HCT116 (cell line): Measurements from ENCODE around the gene ADCY10.

ENCODE experiments used
- CEBPB ChIP-seq: IDR thresholded peaks from 2 replicates; pipeline ENCODE4 v1.6.1; 2012; ENCODE audit warnings: low read depth
- ELF1 ChIP-seq: IDR thresholded peaks from 2 replicates; pipeline ENCODE4 v1.6.1; 2012; ENCODE audit warnings: low read depth, borderline replicate concordance
- POLR2A ChIP-seq: IDR thresholded peaks from 2 replicates; pipeline ENCODE4 v1.7.0; 2011; ENCODE audit warnings: borderline replicate concordance; ENCODE audit not compliant: insufficient read depth, insufficient read length; ENCODE audit errors: extremely low read depth
- POLR2AphosphoS5 ChIP-seq: IDR thresholded peaks from 2 replicates; pipeline ENCODE4 v1.6.1; 2011; ENCODE audit warnings: mild to moderate bottlenecking, low read depth, low read length, moderate library complexity
- RAD21 ChIP-seq: IDR thresholded peaks from 2 replicates; pipeline ENCODE4 v1.6.1; 2012; ENCODE audit warnings: low read depth, mild to moderate bottlenecking
- SP1 ChIP-seq: IDR thresholded peaks from 2 replicates; pipeline ENCODE4 v1.6.1; 2012; ENCODE audit warnings: low read depth
- YY1 ChIP-seq: IDR thresholded peaks from 2 replicates; pipeline ENCODE4 v1.6.1; 2011; ENCODE audit warnings: low read length, low read depth, moderate library complexity, mild to moderate bottlenecking; ENCODE audit not compliant: insufficient replicate concordance; ENCODE audit errors: extremely low read depth
- ZNF274 ChIP-seq: fragments of 200-500 bp; sonication (Bioruptor generic); IDR thresholded peaks from 2 replicates; pipeline ENCODE4 v1.6.1; 2014; ENCODE audit warnings: mild to moderate bottlenecking, low read depth, low read length, inconsistent platforms
- TF ChIP-seq, protein P1 (sequence below), 3 experiments: fragments of 200-600 bp in 1 of 3; sonication (generic) in 1 of 3; IDR thresholded peaks in 2 of 3; conservative IDR thresholded peaks in 1 of 3; 2 replicates each; pipeline ENCODE4 v1.5.1; 2012 to 2017; ENCODE audit warnings: low read depth in 2 of 3, low read length in 2 of 3, antibody characterized with exemption in 1 of 3, borderline replicate concordance in 1 of 3, control low read depth in 1 of 3, mild to moderate bottlenecking in 1 of 3, mixed read lengths in 1 of 3, mixed run types in 1 of 3, moderate library complexity in 1 of 3; ENCODE audit not compliant: insufficient read depth in 1 of 3
- TF ChIP-seq, protein P2 (sequence below): IDR thresholded peaks from 2 replicates; pipeline ENCODE4 v1.6.1; 2012

DNA sequence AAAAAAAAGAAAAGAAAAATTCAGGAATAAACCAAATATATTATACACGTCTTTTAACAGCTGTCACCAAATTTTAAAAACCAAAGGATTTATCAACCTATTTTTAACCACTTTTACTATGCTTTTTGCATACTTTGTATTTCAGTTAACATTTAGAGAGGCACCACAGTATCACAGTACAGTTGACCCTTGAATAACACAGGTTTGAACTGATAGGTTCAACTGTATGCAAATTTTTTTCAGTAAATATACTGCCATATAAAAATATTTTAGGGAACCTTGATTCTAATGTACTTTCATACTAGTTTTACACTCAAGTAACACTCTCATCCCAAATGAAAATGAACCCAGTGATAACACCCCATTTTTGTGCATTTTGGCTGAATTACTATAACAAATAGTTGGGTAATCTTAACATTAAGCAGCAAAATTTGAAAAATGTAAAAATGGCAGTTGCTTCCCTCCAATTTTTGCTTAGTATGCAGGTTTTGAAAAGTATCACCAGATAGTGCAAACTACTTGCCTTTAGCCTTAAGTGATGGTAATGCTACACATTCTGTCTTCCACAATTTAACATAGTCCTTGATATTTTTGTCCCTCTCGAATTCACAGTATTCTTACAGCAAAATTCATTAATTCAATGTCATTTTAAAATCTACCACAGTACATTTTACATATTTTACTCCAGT is 10.8 kb upstream of the ADCY10 start:
- TF ChIP-seq, protein P1, sequence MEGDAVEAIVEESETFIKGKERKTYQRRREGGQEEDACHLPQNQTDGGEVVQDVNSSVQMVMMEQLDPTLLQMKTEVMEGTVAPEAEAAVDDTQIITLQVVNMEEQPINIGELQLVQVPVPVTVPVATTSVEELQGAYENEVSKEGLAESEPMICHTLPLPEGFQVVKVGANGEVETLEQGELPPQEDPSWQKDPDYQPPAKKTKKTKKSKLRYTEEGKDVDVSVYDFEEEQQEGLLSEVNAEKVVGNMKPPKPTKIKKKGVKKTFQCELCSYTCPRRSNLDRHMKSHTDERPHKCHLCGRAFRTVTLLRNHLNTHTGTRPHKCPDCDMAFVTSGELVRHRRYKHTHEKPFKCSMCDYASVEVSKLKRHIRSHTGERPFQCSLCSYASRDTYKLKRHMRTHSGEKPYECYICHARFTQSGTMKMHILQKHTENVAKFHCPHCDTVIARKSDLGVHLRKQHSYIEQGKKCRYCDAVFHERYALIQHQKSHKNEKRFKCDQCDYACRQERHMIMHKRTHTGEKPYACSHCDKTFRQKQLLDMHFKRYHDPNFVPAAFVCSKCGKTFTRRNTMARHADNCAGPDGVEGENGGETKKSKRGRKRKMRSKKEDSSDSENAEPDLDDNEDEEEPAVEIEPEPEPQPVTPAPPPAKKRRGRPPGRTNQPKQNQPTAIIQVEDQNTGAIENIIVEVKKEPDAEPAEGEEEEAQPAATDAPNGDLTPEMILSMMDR (IDR thresholded peaks at IDR 0.05 in 2 of 3, conservative IDR thresholded peaks at IDR 0.05 in 1 of 3; ENCODE audit: borderline replicate concordance in 1 of 3, insufficient read depth in 1 of 3, low read depth in 2 of 3, low read length in 2 of 3): no peak
- TF ChIP-seq ZNF274 (no peak), RAD21 (no peak), POLR2A (no peak), CEBPB (no peak), POLR2AphosphoS5 (no peak), SP1 (no peak), YY1 (no peak), ELF1 (no peak)
- TF ChIP-seq, protein P2, sequence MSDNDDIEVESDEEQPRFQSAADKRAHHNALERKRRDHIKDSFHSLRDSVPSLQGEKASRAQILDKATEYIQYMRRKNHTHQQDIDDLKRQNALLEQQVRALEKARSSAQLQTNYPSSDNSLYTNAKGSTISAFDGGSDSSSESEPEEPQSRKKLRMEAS: no peak
